ENCODE results near the gene UNK.
A peak's percentile ranks its signal among the peaks of the same experiment; 100 is the strongest.
"Not testable (repeated sequence)": the region's sequence is repeated elsewhere in the genome, so short reads cannot be mapped to it uniquely, and the experiment has no call there.

The UNK gene

DNA sequence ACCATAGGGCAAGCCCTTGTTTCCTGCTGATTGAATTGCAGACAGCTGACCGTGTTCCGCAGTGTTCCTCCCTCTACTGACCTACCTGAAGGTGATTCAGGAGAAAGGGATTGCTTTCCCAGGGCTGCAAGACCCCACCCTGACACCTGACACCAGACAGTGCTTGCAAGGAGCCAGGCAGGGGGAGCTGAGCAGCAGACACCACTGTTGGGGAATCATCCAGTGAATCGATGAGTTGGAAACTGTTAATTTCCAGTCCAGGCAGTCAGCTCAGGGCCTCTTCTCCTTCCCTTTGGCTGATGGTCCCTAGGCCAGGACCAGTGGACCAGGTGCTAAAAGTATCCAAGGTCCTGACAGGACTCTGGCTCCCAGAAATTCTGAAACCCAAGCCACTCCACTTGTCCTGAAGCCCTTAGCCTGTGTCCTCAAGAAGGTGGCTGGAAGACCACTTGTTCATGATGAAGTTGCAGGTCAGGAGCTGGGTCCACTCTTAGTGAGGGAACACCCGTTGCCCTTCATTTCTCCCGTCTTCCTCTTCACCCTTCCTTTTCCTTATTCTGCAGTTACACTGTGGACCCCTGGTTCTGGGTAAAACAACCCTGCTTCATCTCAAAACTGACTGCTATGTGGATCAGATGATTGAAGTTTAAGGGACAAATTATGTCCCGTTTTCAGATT lies 9.5 kb upstream of the UNK start:
- no peak overlapping the region for H3K4me3 ChIP-seq (ENCODE audit: low read depth, low read length)
- in situ Hi-C loops (cut with HindIII; ENCODE audit: low pct_ligation_motif_present, low sequenced_read_pairs) = no loop called here
- H3K36me3 ChIP-seq (replicated peaks) = peaks cover 25% of the 10 kb centered on the region

DNA sequence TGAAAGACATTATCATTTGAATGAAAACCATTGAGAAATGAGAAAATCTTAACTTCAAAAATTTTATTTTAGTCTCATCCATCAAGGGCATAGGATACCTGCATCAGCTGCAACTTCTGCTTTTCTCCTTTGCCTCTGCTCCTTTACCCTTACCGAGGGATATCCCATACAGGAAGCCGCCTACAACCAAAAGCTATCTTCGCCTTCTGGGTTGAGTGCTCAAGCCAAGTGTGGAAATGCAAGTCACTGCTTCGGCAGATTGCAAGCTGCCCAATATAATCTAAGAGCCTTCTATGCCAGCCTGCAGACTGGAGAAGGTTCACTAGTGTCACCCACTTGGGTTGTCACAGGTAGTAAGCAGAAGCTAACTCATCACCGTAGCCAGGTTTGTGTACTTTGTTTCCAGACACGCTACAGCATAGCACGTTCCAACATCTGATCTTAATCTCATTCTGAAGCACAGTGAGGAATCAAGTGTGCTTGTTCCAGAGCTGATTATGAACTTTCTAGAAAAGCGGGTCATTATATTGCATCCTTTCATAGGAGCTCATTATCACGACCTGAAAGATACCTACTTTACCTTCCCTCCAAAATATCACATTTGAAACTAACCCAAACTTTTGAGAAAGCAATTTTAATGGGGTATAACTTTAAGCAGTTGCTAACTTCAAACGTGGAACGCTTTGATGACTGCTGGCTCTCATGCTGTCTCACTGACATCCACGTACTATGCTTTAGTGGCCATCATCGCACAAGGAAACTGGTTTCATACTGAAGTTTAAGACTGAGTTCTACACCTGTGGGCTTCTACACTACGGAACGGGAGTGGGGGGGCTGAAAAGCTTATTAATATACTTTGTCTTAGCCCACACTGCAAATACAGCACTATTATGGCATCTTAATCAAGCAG lies 8.0 kb upstream of the UNK start:
- in situ Hi-C loops (cut with HindIII; ENCODE audit: low pct_ligation_motif_present, low sequenced_read_pairs) = no loop called here
- H3K4me3 ChIP-seq (ENCODE audit: low read depth, low read length) = peak overlapping the region; percentile 94
- H3K27ac ChIP-seq = no peak overlapping the region
- H3K36me3 ChIP-seq (replicated peaks) = peaks cover 25% of the 10 kb centered on the region
- no peaks in the 10 kb centered on the region for H3K27me3 ChIP-seq (replicated peaks)
- DNase-seq = no peak
- TF ChIP-seq, protein P1, sequence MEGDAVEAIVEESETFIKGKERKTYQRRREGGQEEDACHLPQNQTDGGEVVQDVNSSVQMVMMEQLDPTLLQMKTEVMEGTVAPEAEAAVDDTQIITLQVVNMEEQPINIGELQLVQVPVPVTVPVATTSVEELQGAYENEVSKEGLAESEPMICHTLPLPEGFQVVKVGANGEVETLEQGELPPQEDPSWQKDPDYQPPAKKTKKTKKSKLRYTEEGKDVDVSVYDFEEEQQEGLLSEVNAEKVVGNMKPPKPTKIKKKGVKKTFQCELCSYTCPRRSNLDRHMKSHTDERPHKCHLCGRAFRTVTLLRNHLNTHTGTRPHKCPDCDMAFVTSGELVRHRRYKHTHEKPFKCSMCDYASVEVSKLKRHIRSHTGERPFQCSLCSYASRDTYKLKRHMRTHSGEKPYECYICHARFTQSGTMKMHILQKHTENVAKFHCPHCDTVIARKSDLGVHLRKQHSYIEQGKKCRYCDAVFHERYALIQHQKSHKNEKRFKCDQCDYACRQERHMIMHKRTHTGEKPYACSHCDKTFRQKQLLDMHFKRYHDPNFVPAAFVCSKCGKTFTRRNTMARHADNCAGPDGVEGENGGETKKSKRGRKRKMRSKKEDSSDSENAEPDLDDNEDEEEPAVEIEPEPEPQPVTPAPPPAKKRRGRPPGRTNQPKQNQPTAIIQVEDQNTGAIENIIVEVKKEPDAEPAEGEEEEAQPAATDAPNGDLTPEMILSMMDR (IDR thresholded peaks at IDR 0.05; ENCODE audit: low read depth, low read length, missing control alignments) = no peak

More for the DNA sequence above, 9.5 kb upstream of the UNK start:
- Histone ChIP-seq H3K27ac (no peak overlapping the region), H3K27me3 (replicated peaks) (no peaks in the 10 kb centered on the region)
- DNase-seq = no peak
- TF ChIP-seq, protein P1 (IDR thresholded peaks at IDR 0.05; ENCODE audit: low read depth, low read length, missing control alignments) = no peak

DNA sequence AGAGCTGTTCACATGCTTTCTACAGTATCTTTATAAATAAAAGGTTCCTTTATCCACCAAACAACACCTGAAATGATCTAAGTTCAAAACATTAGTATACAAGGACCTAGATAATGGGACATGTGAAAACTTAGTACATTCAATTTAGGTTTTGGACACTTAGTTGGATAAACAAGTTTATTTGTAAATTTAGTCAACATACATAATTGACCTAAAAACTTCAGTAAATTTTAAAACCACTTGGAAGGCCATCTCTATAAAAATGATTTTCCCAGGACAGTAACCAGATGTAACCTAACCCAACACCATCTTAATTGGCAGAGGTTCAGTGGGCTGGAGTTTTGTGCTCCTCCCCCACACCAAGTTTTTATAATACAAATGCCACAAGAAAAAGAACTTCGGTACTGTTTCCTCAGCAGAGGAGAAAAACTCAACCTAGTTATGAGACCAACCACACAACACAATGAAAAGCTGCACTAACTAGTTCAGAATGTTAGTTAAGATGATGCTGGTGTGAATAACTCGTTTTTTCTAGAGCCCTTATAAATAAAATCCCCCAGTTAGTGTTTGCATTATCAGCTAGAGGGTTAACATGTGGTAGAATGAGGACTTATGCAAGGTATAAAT lies 7.2 kb upstream of the UNK start:
- TF ChIP-seq, protein P1 (IDR thresholded peaks at IDR 0.05; ENCODE audit: low read depth, low read length, missing control alignments) = no peak
- no peak for DNase-seq
- in situ Hi-C loops (cut with HindIII; ENCODE audit: low pct_ligation_motif_present, low sequenced_read_pairs) = no loop called here
- Histone ChIP-seq H3K4me3 (ENCODE audit: low read depth, low read length) (peak overlapping the region; percentile 94), H3K36me3 (replicated peaks) (peaks cover 25% of the 10 kb centered on the region), H3K27me3 (replicated peaks) (no peaks in the 10 kb centered on the region), H3K27ac (no peak overlapping the region)

GRCh38 chr17:75778066-75778860 lies 6.3 kb upstream of the UNK start:
- Histone ChIP-seq H3K27ac (peak overlapping the region; percentile 99), H3K4me3 (ENCODE audit: low read depth, low read length) (peak overlapping the region; percentile 94), H3K36me3 (replicated peaks) (peaks cover 25% of the 10 kb centered on the region)
- DNase-seq; in situ Hi-C loops (cut with HindIII; ENCODE audit: low pct_ligation_motif_present, low sequenced_read_pairs); H3K27me3 ChIP-seq (replicated peaks): not testable (repeated sequence)

DNA sequence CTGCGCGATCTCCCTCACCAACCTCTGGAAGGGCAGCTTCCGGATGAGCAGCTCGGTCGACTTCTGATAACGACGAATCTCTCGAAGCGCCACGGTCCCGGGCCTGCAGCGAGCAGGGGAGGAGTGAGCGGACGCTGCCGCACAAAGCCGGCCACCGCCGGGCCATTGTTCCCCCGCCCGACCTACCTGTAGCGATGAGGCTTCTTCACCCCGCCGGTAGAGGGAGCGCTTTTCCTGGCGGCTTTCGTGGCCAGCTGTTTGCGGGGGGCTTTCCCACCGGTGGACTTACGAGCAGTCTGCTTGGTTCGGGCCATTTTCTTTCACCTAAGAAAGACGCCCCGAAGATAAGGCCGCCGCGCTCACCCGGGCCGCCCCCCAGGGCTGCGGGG lies 5.8 kb upstream of the UNK start:
- H3K36me3 ChIP-seq (replicated peaks) = peaks cover 25% of the 10 kb centered on the region
- TF ChIP-seq, protein P1 (IDR thresholded peaks at IDR 0.05; ENCODE audit: low read depth, low read length, missing control alignments) = peak; percentile 69
- DNase-seq = no peak
- in situ Hi-C loops (cut with HindIII; ENCODE audit: low pct_ligation_motif_present, low sequenced_read_pairs) = no loop called here
- H3K27me3 ChIP-seq (replicated peaks) = no peaks in the 10 kb centered on the region
- peak overlapping the region; percentile 94 for H3K4me3 ChIP-seq (ENCODE audit: low read depth, low read length)
- H3K27ac ChIP-seq = peak overlapping the region; percentile 99
